Mucosa of descending colon (tissue), 3 donors: ENCODE measurements around the gene TSPO. TPM values are rescaled to one million over a fixed set of nuclear protein-coding genes. Genes with fewer than 3 reads are reported as not detected.

Experiments used
- ATAC-seq: fragments of 200-7000 bp; cut with Tn5 transposase; one replicate; pipeline ENCODE4 v1.9.1; 2020; ENCODE audit warnings: mild to moderate bottlenecking, moderate library complexity
- DNase-seq, 3 donors: peaks; one replicate each; pipeline ENCODE4 v3.0.0-alpha.2; 2020
- H3K36me3 ChIP-seq: fragments of 200-600 bp; one replicate; pipeline ENCODE4 v1.8.0; 2021; ENCODE audit warnings: low read depth, mild to moderate bottlenecking
- H3K4me1 ChIP-seq: fragments of 200-600 bp; one replicate; pipeline ENCODE4 v1.8.0; 2021; ENCODE audit warnings: low read depth, mild to moderate bottlenecking
- H3K4me3 ChIP-seq: fragments of 200-600 bp; one replicate; pipeline ENCODE4 v1.8.0; 2021; ENCODE audit warnings: mild to moderate bottlenecking
- H3K9me3 ChIP-seq: fragments of 200-600 bp; one replicate; pipeline ENCODE4 v1.8.0; 2021; ENCODE audit warnings: mild to moderate bottlenecking
- CTCF ChIP-seq: fragments of 200-600 bp; IDR thresholded peaks from one replicate; pipeline ENCODE4 v1.8.0; 2022; ENCODE audit warnings: antibody characterized with exemption, mild to moderate bottlenecking
- intact Hi-C, 2 donors: fragments of 100-400 bp; cut with DNase I in 1 of 2; cut with micrococcal nuclease in 1 of 2; formaldehyde crosslinking; loops; one replicate each; pipeline versions ENCODE4 v1.11.0 to v1.11.1; 2022; cut with DNase I, micrococcal nuclease
- total RNA-seq, 3 donors: library from RNA; stranded (reverse); fragmentation: NEBNext Ultra II Directional in 2 of 3; extraction: Animal tissue kit (Norgen Biotek cat#: 25700) in 2 of 3; gene quantifications; one replicate each; pipeline versions ENCODE4 v1.2.1 to v1.2.4, GENCODE V29; 2021 to 2023
- donor health status: DM: no; HTN: no; CAD: no; lungs with moderate emphysema.
- donor health status: DM: no; HTN: no; CAD: no.
- donor health status: DM: no; HTN: yes; CAD: no.

TSPO gene
- total RNA-seq, 3 donors from 2014 or later: 134 to 281 (median 236) TPM

- H3K9me3 ChIP-seq: no peaks in the 10 kb centered on the region
- ATAC-seq (no peak), DNase-seq (peak in 1 of 3 donors; percentile 49)
- no peak for TF ChIP-seq CTCF
- no peak overlapping the region for H3K4me3 ChIP-seq
- H3K4me1 ChIP-seq: peaks cover 11% of the 10 kb centered on the region
- H3K36me3 ChIP-seq: no peaks in the 10 kb centered on the region
- intact Hi-C loops: no loop called here
Measured at GRCh38 chr22:43173976-43174720, 22.8 kb downstream of the TSPO start.

GRCh38 chr22:43174941-43175531, 23.7 kb downstream of the TSPO start:
- ATAC-seq (no peak), DNase-seq (peak in 2 of 3 donors; percentile 36 to 46)
- intact Hi-C loops: no loop called here

DNA sequence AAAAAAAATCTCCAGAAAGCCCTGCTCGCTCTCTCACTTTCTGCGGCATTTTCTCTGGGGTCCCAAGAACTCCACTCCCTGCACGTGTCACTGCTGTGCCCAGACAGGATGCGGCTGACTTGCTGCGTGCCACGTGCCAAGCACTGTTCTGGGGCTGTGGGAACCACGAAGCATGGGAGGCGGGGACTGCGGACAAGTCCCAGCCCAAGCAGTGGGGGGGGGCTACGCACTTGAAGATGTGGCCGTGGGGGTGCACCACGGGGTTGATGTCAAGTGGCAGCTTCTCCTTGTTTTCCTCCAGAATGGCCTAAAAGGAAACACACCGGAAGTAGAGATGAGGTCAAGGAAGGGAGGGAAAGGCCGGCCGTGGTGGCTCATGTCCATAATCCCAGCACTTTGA, 24.7 kb downstream of the TSPO start:
- H3K9me3 ChIP-seq: no peaks in the 10 kb centered on the region
- peak in 2 of 3 donors; percentile 20 to 42 for DNase-seq
- ATAC-seq: no peak
- intact Hi-C loops: no loop called here
- TF ChIP-seq CTCF: no peak
- no peaks in the 10 kb centered on the region for H3K36me3 ChIP-seq
- H3K4me1 ChIP-seq: no peaks in the 10 kb centered on the region
- no peak overlapping the region for H3K4me3 ChIP-seq

More at GRCh38 chr22:43174941-43175531, 23.7 kb downstream of the TSPO start:
- no peak overlapping the region for H3K4me3 ChIP-seq
- no peak for TF ChIP-seq CTCF
- peaks cover 4% of the 10 kb centered on the region for H3K4me1 ChIP-seq
- no peaks in the 10 kb centered on the region for H3K36me3 ChIP-seq
- no peaks in the 10 kb centered on the region for H3K9me3 ChIP-seq

DNA sequence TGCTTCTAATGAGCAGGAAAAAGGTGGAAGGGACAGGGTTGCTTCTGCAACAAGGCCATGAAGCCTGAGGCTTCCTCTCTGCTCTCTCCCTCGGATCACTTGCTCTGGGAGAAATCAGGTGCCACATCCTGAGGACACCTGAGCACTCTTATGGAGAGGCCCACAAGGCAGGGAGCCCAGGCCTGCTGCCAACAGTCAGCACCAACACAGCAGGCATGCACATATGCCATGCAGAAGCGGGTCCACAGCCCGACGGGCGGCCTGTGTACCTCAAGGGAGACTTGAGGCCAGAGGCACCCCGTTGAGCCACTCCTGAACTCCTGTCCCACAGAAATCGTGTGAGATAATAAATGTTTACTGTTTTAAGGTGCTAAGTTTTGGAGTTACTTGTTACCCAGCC, 26.1 kb downstream of the TSPO start:
- H3K9me3 ChIP-seq: no peaks in the 10 kb centered on the region
- ATAC-seq: no peak
- H3K4me3 ChIP-seq: no peak overlapping the region
- intact Hi-C loops: no loop called here
- no peaks in the 10 kb centered on the region for H3K4me1 ChIP-seq
- H3K36me3 ChIP-seq: no peaks in the 10 kb centered on the region
- TF ChIP-seq CTCF: no peak
- DNase-seq: peak in 2 of 3 donors; percentile 25 to 43

DNA sequence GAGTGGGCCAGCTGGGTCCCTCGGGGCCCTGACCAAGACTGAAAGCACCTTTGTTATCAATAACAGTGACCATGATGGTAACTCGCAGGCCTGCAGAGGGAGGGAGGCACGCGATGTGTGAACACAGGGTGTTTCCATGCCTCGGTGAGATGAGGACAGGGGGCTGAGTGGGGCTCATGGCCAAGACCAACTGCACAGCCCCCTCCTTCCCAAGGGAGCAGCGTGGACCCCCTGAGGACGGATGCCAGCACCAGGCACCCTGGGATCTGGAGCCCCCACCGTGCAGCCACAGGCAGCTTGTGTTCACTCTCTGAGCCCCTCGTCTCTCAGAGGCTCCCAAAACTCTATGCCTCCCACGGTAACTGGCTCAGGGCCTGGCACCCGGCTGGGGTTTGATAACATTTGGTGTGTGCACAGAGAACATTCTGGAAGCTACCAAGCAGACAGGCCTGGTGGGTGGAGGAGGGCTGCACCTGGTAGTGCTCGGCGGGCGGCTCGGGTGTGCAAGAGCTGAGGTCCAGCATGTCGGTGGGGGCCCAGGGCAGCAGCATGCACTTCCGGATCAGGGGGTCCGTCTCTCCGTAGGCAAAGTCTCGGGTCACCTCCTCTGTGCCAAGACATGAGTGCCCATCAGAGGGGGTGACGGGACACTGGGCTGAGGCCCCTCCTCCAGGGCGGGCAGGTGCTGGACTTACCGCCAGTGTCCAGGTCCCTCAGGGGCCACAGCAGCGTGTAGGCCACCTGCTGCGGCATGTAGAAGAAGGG, 28.0 kb downstream of the TSPO start:
- ATAC-seq: no peak
- peak in 2 of 3 donors; percentile 23 to 39 for DNase-seq
- intact Hi-C loops: no loop called here
- no peaks in the 10 kb centered on the region for H3K4me1 ChIP-seq
- no peak overlapping the region for H3K4me3 ChIP-seq
- no peaks in the 10 kb centered on the region for H3K9me3 ChIP-seq
- H3K36me3 ChIP-seq: no peaks in the 10 kb centered on the region
- TF ChIP-seq CTCF: no peak
